Astrocyte of the hippocampus (primary cell): Measurements from ENCODE around the gene SLC10A2.
"Not testable (repeated sequence)": the region's sequence is repeated elsewhere in the genome, so short reads cannot be mapped to it uniquely, and the experiment has no call there.

ENCODE experiments used
- DNase-seq: peaks from one replicate; pipeline ENCODE4 v3.0.0; 2011; ENCODE audit warnings: low read depth, low spot score

The SLC10A2 gene, protein sequence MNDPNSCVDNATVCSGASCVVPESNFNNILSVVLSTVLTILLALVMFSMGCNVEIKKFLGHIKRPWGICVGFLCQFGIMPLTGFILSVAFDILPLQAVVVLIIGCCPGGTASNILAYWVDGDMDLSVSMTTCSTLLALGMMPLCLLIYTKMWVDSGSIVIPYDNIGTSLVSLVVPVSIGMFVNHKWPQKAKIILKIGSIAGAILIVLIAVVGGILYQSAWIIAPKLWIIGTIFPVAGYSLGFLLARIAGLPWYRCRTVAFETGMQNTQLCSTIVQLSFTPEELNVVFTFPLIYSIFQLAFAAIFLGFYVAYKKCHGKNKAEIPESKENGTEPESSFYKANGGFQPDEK

DNA sequence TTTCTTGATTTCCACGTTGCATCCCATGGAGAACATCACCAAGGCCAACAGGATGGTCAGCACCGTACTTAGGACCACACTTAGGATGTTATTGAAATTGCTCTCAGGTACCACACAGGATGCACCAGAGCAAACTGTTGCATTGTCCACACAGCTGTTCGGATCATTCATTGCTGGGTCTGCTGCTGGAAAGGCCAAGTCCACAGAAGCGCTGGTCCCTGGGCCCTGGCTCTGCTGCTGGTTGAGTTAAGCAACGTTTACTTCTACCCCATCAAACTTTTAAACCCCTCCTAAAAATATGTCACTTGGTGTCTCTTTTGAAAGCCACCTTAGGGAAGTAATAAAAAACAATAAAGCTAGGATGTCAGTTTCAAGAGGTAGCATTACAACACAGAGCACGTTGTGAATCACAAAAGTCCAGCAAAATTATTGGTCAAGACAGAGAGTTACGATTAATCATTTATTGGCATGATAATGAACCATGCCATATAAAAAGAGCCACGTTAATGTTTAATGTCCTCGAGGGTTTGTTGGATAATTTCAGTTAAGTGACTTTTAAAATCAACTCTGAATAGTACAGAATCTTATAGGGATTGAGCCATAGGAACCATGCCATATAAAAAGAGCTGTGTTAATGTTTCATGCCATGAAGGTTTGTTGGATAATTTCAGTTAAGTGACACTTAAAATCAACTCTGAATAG lies at the start of gene SLC10A2:
SLC10A2 (minus strand) TSS at position 339 of the 702 bp plus-strand sequence; CDS start at position 171, 168 bp downstream.
- no peak for DNase-seq

DNA sequence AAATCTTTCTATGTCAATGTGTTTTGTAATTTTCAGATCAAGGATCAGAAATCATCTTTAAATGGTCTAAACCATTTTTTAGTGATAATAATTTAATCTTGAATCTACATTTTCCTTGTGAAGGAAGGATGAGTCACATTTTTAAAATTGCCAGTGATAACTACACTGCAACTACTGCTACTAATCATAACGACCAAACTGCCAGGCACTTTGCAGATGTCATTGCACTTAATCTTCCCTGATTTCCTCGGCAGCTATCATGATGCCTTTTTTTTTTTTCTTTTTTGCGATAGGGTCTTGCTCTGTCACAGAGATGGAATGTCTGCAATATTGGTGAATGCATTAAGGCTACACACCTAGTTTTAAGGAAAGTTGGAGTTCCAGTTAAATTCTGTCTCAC lies 41.4 kb upstream of the SLC10A2 start:
- no peak for DNase-seq

DNA sequence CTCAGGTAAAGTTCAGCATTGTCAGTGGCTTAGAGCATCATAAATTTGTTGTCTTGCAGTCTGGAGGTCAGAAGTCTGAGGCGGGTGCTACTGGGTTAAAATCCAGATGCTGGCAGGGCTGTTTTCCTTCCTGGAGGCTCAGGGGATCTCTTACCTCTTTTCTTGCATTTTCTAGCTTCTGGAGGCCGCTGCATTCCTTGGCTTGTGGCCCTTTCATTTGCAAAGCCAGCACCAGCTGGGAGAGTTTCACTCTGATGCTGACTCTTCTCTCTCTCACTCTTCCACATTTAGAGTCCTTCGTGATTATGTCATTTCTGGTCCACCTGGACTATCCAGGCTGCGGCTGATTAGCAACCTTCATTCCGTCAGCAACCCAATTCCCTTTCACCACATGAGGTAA lies 38.1 kb upstream of the SLC10A2 start:
- DNase-seq: no peak

DNA sequence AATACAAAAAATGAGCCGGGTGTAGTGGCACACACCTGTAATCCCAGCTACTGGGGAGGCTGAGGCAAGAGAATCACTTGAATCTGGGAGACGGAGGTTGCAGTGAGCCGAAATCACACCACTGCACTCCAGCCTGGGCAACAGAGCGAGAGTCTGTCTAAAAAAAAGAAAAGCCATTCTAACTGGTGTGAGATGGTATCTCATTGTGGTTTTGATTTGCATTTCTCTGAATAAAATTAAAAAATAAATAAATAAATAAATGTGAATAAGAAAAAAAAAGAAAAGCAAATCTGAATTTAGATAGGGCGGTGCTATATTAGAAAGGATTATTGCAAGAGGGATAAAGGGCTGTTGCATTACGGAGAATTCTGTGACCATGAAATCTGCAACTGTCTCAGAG lies 37.2 kb upstream of the SLC10A2 start:
- DNase-seq: not testable (repeated sequence)

DNA sequence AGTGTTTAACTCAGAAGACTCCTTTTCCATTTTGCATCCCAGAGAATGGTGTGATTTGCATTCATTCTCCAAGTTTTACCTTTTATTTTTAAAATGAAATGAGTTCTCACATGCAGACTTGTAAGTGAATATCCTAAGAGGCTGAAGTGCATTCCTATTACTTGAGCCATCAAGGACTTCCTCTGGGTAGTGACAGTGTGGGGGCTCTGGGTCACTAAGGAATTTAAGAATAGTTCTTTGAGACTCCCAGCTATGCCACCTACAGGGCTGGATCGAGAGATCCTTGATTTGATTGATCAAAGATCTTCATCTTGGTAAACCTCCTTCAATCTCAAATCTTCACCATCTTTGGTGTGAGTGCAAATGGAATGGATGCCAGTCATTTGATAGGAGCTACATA lies 36.3 kb upstream of the SLC10A2 start:
- DNase-seq: peak; percentile 25

DNA sequence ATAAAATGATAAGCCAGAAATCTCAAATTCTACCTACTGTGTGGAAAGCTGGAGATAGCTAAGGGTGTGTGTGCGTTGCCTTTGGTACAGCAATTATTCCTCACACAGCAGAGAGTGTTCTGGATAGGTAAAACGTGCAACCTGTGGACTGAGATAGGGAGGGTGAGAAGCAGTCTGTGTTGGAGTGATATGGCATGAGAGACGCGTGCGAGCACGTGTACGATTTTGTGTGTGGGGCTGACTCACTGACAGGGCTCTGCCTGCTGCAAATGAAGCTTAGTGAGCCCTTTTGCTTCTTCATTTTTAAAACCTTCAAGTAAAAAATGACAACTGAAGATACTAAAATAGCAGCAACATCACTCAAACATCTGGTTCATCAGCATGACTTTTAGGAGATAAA lies 35.7 kb upstream of the SLC10A2 start:
- no peak for DNase-seq

DNA sequence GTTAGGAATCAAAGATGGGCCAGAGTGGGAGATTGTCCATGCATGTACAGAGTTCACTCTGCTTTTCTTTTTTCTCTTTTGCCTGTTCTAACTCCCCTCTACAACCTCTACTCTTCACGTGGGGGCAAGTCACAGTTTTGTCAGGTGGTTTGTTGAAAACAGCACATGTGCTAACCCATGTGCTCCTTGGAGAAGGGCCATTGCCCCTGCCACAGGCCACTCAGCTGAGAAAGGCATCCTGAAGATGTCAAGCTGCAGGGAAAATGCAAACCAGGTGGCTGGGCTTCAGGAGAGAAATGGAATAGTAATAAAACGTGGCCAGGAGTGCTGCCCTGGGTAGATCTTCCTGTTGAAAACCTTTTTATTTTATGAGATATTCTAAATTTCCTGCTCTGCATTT lies 35.3 kb upstream of the SLC10A2 start:
- DNase-seq: no peak

DNA sequence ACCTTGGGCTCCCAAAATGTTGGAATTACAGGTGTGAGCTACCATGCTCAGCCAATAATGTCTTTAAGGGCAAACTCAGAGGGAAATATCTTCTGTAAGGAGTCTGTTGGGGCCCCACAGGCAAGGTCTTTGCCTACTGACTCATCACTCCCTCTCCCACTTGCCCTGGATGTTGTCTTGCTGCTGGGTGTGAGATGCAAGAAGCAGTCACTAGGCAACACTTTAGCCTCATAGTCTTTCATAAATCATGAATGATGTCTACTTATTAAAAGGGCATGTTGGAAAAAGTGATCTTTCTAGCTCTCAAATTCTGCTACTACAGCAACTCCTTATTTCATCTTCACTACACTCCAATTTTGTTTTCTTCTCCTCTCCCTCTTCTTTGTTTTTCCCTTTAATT lies 34.6 kb upstream of the SLC10A2 start:
- no peak for DNase-seq

DNA sequence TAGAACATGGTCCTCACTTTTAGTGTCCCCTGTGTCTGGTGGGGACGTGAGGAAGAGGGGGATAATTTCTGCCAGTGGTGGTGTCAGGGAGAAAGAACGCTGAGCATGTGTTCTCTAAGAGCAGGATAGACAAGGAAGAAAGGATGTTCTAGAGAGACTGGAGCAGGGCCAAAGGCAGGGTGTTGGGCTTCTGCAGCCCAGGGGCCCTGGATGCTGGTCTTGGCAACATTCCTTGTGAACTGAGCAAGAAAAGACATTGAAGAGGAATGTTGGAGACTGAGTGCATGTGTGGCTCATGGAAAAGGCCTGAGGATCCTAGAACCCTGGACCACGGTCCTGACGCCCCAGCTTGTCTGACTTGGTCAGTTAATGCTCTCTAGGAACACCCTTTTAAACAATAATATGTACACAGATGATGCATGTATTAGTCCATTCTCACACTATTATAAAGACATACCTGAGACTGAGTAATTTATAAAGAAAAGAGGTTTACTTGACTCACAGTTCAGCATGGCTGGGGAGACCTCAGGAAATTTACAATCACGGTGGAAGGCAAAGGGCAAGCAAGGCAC lies 33.6 kb upstream of the SLC10A2 start:
- DNase-seq: no peak

DNA sequence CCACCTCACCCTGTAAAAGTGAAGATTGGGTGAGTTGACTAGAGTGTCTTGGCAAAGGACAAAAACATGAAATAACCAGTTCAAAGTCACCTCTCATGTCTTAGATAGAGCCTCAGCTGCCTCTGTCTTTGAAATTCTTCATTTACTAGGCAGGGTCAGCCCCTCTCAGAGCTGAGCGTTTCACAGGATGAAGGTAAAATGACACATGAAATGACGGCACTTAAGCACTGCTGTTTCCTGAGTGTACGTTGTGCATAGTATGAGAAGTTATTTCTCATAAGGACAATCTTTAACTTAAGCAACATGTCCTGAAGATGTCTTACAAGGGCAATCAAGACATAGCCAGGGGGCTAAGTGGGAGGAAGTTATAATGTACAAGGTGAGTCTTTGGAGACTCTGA lies 32.3 kb upstream of the SLC10A2 start:
- no peak for DNase-seq

DNA sequence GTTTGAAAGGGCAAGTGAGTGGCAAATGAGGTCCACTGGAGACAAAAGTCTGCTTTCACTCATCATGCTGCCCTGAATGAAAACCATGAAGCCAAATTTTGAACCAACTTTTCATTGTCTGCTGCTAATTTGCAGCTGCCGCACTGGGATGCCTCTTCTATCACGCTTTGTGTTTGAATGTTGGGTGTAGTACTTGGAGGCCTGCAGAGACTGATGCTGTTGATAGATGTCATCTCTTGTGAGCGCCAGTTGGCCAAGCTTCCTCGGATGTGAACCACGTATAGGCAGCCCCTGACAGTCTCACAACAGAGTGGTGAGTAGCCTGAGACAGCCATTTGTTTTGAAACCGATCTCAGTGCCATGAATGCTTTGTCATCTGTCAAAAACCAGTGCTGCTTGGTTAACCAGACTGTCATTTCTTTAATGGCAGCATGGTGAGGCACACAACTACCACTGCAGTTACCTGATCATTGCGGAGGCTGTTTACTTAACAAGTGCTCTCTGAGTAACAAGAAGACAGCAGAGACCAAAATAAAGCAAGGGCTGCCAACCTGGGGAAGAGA lies 31.2 kb upstream of the SLC10A2 start:
- DNase-seq: no peak

DNA sequence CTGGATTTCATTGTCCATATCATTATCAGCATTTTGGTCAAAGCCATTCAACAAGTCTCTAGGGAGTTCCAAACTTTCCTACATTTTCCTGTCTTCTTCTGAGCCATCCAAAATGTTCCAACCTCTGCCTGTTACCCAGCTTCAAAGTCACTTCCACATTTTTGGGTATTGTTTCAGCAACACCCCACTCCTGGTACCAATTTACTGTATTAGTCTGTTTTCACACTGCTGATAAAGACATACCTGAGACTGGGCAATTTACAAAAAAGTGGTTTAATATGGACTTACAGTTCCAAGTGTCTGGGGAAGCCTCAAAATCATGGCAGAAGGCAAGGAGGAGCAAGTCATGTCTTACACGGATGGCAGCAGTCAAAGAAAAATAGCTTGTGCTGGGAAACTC lies 27.4 kb upstream of the SLC10A2 start:
- DNase-seq: not testable (repeated sequence)

DNA sequence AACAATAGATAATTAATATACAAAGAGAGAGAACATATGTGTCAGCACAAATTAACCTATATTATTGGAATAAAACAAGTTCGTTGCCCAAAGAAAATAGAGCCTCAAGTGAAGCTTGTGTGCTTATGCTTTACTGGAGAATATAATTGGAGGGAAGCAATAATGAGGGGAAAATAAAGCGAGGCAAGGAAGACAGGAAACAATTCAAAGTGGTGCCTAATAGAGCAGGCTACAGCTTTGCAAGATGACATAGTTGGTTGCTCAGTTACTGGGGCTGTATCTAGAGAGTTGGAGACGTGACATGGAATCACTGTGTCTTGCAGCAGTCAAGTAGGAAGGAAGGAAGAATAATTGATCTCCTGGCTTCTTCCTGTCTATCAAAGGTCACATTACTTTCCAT lies 21.1 kb upstream of the SLC10A2 start:
- no peak for DNase-seq

DNA sequence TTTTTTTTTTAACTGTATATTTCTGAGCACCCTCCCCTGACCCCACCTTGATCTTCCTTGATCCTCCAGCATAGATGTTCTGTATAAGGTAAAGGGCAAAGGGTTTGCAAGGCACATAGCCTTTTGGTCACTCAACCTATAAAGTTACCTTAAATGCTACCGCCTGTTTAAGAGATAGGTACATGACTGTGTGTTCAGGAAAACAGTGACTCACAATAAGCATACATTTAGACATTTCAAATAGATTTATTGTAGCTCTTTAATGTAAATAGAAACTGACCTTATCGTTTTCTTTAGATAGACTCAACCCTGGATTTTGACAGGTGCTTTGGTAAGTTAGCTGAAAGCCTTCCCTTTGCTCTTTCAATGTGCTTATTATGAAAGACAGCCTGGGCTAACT lies 15.2 kb upstream of the SLC10A2 start:
- no peak for DNase-seq

DNA sequence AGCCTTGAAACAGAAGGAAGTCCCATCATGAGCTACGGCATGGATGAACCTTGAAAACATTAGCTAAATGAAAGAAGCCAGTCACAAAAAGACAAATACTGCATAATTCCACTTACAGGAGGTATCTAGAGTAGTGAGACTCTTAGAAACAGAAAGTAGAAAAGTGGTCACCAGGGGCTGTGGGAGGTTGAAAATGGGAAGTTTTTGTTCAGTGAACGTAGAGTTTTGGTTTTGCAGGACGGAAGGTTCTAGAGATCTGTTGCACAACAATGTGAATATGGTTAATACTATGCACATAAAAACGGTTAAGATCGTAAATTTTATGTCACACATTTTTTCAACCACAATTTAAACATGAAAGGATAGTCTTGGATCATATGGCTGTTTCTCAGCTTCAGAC lies 11.9 kb upstream of the SLC10A2 start:
- no peak for DNase-seq

DNA sequence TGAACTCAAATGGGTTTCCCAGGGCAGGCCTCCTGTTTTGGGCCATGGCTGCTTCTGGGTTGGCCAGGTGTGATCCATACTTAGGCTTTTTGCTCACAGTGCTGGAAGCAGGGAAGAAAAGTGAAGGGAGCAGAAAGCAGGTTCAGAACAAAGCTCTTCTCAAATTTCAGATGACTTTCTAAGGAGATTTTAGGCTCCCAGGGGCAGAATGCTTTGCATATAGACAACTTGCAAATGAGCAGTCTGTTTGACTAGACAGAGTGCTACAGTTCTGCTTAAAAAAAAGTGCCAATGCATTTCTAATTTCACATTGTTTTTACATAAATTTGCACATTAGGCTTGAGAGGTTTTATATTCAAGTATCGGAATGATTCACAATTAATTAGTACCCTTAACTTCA lies 2.6 kb upstream of the SLC10A2 start:
- no peak for DNase-seq

DNA sequence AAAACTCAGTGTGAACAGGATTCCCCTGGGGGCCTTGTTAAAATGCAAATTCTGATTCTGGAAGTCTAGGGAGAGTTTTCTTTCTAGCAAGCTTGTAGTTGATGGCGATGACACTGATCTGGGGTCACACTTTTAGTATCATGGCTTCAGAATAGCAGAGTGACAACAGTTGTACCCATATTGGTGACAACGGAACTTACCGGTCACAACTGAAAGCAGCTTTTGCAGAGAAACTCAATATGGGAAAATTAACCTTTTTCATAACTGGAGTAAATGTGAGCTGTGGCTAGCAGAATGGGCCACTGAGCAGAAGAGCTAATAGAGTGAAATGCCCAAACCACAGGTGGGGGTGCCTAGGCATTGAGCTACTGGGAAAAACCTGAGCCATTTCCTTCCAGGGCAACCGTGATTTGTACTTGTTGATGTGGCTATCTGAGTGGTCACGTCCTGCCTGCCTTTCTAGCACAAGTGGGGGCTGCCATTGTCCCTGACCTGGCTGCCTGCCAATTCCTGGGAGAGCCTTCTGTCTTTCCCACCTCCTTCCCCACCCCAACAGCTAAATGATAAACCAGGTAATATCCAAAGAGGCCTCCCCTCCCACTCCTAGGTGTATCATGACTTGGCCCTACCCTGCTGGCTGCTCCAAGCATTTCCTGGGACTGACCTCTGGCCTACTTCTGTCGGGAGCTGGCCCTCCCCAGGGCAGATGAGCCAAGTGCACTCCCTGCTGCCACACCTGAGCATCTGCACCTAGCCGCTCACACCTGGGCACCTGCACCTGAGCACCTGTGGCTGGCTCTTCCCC lies 1.7 kb upstream of the SLC10A2 start:
- DNase-seq: no peak

DNA sequence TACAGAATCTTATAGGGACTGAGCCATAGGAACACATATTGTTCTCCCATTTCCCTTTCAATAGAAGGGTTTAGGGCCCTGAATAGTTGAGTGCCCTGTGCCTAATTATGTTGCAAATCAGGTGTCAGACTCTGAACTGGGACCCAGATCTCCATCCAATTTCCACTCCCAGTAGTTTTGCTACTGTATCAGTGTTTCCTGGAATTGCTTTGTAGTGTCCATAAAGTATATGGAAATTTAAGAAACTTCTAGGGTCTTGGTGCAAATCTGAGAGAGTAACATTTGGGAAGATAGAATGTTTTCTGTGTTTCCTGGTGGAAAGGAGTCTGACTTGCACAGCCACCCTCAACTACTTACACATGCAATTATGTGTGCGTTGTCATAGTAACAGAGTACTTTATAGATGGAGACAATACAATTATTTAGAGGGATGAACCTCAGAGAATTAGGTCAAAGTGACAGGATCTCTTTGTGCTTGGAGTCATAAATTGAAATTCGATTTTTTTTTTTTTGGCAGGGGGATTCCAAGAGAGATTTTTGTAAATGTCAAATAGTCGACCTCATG lies 646 bp upstream of the SLC10A2 start:
- no peak for DNase-seq

DNA sequence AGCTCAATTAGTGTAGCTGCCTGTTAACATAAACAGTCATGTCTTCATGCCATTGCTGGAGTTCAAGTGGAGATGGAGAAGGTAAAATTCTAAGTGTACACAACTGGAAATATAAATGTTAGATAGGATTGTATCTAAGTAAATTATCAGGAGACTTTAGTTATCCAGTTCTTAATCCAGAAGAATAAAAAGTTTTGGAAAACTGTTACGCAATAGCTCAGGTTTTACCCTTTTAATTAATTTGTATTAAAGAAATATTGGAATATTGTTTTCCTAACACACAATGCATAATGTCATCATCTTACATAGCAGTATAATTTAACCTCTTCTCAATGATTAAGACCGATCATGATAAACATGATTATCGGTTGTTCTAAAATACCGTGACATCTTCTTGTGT lies 2.8 kb downstream of the SLC10A2 start:
- DNase-seq: no peak

DNA sequence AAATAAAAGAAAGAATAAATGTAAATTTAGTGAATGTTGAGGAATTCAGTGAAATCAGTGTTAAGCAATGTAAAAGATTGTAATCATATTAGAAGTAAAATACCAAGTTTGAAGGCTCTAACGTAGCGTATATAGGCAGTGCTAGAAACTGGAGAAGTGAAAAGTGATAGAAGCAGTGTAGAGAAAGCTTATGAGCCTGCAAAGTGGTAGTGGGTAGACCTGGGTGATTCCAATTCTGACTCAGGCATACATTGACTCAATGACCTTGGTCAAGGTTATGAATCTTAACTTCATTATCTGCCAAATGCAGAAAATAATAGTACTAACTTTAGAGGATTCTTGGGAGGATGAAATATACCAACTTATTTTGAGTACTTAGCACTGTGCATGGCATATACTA lies 4.1 kb downstream of the SLC10A2 start:
- no peak for DNase-seq

DNA sequence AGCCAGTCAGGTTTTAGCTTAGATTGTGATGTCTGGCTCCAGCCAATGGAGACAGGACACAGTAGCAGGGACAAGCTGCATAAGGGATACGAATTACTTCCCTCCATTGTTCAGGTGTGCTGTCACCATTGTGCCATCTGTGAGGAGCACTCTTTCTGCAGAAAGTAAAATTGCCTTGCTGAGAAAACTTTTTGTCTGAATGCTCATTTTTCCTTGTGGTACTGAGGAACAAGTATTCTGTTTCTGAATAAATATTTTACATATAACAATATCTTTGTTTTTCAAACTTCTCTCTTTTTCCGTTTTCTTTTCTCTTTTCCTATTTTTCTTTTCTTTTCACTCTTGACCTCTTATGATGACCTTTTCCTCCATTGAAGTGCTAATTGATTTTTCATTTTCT lies 10.2 kb downstream of the SLC10A2 start:
- no peak for DNase-seq

DNA sequence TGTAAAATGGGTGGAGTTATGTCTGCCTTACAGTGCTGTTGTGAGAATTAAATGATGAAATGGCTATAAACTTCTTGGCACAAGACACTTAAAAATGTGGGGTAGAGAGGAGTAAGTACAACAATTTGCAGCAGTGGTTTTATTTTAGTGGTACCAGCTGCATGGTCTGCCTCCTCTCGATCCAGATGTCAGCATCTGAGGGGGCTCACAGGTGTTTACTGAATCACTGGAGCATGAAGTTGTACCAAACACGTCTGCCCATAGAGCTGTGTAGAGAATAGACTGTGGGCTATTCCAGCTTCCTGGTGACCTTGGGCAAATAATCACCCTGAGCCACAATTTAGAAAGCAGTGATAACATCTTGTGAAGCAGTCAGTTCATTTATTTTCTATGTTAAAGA lies 11.1 kb downstream of the SLC10A2 start:
- no peak for DNase-seq
